Neural cell (in vitro differentiated cells): ENCODE results near the gene CGGBP1. TPM values are rescaled to one million over a fixed set of nuclear protein-coding genes. Genes with fewer than 3 reads are reported as not detected.

Source experiments
- H2AFZ ChIP-seq: fragments of 200-600, 300-800 bp; sonication (generic), shearing (Covaris generic); 2 replicates; pipeline ENCODE4 v1.6.0; 2014; ENCODE audit warnings: low read depth, mild to moderate bottlenecking, antibody characterized with exemption, low read length, moderate library complexity
- H3F3A ChIP-seq: fragments of 200-600 bp; shearing (Covaris generic); 2 replicates; pipeline ENCODE4 v1.6.1; 2016; ENCODE audit warnings: mild to moderate bottlenecking, moderate library complexity, mixed read lengths, antibody characterized with exemption, low read length; ENCODE audit not compliant: insufficient read depth, poor library complexity, severe bottlenecking
- H3K27ac ChIP-seq: fragments of 200-600, 300-800 bp; sonication (generic), shearing (Covaris generic); 2 replicates; pipeline ENCODE4 v1.5.1; 2014; ENCODE audit warnings: mild to moderate bottlenecking, low read length, moderate library complexity
- H3K27me3 ChIP-seq: fragments of 300-800, 200-600 bp; sonication (generic), shearing (Covaris generic); 2 replicates; pipeline ENCODE4 v1.6.0; 2014; ENCODE audit warnings: mild to moderate bottlenecking, low read depth, low read length, moderate library complexity; ENCODE audit not compliant: insufficient read depth
- H3K36me3 ChIP-seq: fragments of 300-800, 200-600 bp; sonication (generic), shearing (Covaris generic); 2 replicates; pipeline ENCODE4 v1.5.1; 2014; ENCODE audit warnings: mild to moderate bottlenecking, antibody characterized with exemption, low read length, moderate library complexity; ENCODE audit not compliant: insufficient read depth
- H3K4me2 ChIP-seq: fragments of 300-800, 200-600 bp; sonication (generic), shearing (Covaris generic); 2 replicates; pipeline ENCODE4 v1.6.0; 2014; ENCODE audit warnings: mild to moderate bottlenecking, low read length
- H3K4me3 ChIP-seq: fragments of 300-800, 200-600 bp; sonication (generic), shearing (Covaris generic); 2 replicates; pipeline ENCODE4 v1.5.1; 2014; ENCODE audit warnings: mild to moderate bottlenecking, low read length, moderate library complexity
- H3K79me2 ChIP-seq: fragments of 200-600 bp; shearing (Covaris generic); replicated peaks from 2 replicates; pipeline ENCODE4 v1.6.0; 2014; ENCODE audit warnings: mild to moderate bottlenecking, low read length, moderate library complexity; ENCODE audit not compliant: insufficient read depth
- H3K9ac ChIP-seq: fragments of 300-800, 200-600 bp; sonication (generic), shearing (Covaris generic); 2 replicates; pipeline ENCODE4 v1.6.1; 2016; ENCODE audit warnings: mild to moderate bottlenecking, low read length, mixed read lengths
- H3K9me2 ChIP-seq: fragments of 200-600 bp; shearing (Covaris generic); 2 replicates; pipeline ENCODE4 v1.6.1; 2016; ENCODE audit warnings: mild to moderate bottlenecking, low read length, mixed read lengths; ENCODE audit not compliant: insufficient read depth
- H3K9me3 ChIP-seq: fragments of 200-600, 300-800 bp; sonication (generic), shearing (Covaris generic); 2 replicates; pipeline ENCODE4 v1.6.1; 2016; ENCODE audit warnings: mild to moderate bottlenecking, mixed run types, low read length, moderate library complexity, mixed read lengths
- H4K20me1 ChIP-seq: fragments of 200-600 bp; shearing (Covaris generic); 2 replicates; pipeline ENCODE4 v1.6.1; 2016; ENCODE audit warnings: mild to moderate bottlenecking, mixed run types; ENCODE audit not compliant: insufficient read depth
- CTCF ChIP-seq: fragments of 450-650 bp; IDR thresholded peaks from 2 replicates; pipeline ENCODE4 v1.5.1; 2014; ENCODE audit warnings: antibody characterized with exemption, mild to moderate bottlenecking, moderate library complexity; ENCODE audit not compliant: poor library complexity, severe bottlenecking
- EP300 ChIP-seq: fragments of 450-650 bp; conservative IDR thresholded peaks from 2 replicates; pipeline ENCODE4 v1.6.1; 2014; ENCODE audit warnings: antibody characterized with exemption, mild to moderate bottlenecking, moderate library complexity; ENCODE audit not compliant: poor library complexity, severe bottlenecking
- EZH2 ChIP-seq: fragments of 200-600, 300-800 bp; shearing (Covaris generic), sonication (generic); IDR thresholded peaks from 2 replicates; pipeline ENCODE4 v1.6.1; 2014; ENCODE audit warnings: antibody characterized with exemption, low read length, borderline replicate concordance, mild to moderate bottlenecking; ENCODE audit not compliant: insufficient read depth, poor library complexity, severe bottlenecking
- MXI1 ChIP-seq: fragments of 450-650 bp; conservative IDR thresholded peaks from 2 replicates; pipeline ENCODE4 v1.6.1; 2014; ENCODE audit warnings: antibody characterized with exemption, mild to moderate bottlenecking; ENCODE audit not compliant: poor library complexity, severe bottlenecking
- POLR2AphosphoS5 ChIP-seq: IDR thresholded peaks from 2 replicates; pipeline ENCODE4 v1.6.1; 2012
- RAD21 ChIP-seq: fragments of 450-650 bp; conservative IDR thresholded peaks from 2 replicates; pipeline ENCODE4 v1.6.1; 2014; ENCODE audit warnings: antibody characterized with exemption, mild to moderate bottlenecking, moderate library complexity
- REST ChIP-seq: IDR thresholded peaks from 2 replicates; pipeline ENCODE4 v1.6.1; 2012; ENCODE audit warnings: borderline replicate concordance
- SMC3 ChIP-seq: fragments of 450-650 bp; conservative IDR thresholded peaks from 2 replicates; pipeline ENCODE4 v1.6.1; 2014; ENCODE audit warnings: antibody characterized with exemption, mild to moderate bottlenecking, moderate library complexity; ENCODE audit not compliant: poor library complexity
- TAF1 ChIP-seq: IDR thresholded peaks from 2 replicates; pipeline ENCODE4 v1.6.1; 2012; ENCODE audit warnings: low read depth
- polyA plus RNA-seq: library from polyadenylated mRNA; depleted of rRNA; stranded (reverse); fragments of >200 nt; gene quantifications from 2 replicates; pipeline ENCODE4 v1.2.3, GENCODE V29; 2014

Gene CGGBP1
- polyA plus RNA-seq, 1 donor from 2014 or later = 139 TPM

- Histone ChIP-seq H2AFZ (no peak overlapping the region), H3K4me2 (peak overlapping the region; percentile 32), H3F3A (peaks cover 4% of the 10 kb centered on the region), H3K4me3 (peak overlapping the region; percentile 83), H3K27ac (no peak overlapping the region), H3K9me2 (no peaks in the 10 kb centered on the region), H3K9ac (no peak overlapping the region), H3K79me2 (peaks cover 76% of the 10 kb centered on the region), H3K9me3 (no peaks in the 10 kb centered on the region), H3K36me3 (no peaks in the 10 kb centered on the region), H4K20me1 (no peaks in the 10 kb centered on the region), H3K27me3 (no peaks in the 10 kb centered on the region)
- TF ChIP-seq MXI1 (no peak), TAF1 (no peak), POLR2AphosphoS5 (no peak), EP300 (no peak), CTCF (no peak), EZH2 (no peak), RAD21 (no peak)
These were observed 2.9 kb upstream of the CGGBP1 start for GRCh38 chr3:88061746-88062145.

GRCh38 chr3:88059380-88060170 is 770 bp upstream of the CGGBP1 start:
- peaks cover 13% of the 10 kb centered on the region for H3K36me3 ChIP-seq
- TF ChIP-seq TAF1 (peak; percentile 64), MXI1 (peak; percentile 27), RAD21 (no peak), SMC3 (no peak)
- H3K9ac ChIP-seq = peak overlapping the region; percentile 86
- H3K9me3 ChIP-seq = no peaks in the 10 kb centered on the region
- no peaks in the 10 kb centered on the region for H3K9me2 ChIP-seq
- peak overlapping the region; percentile 87 for H3K27ac ChIP-seq
- H3K4me3 ChIP-seq = peak overlapping the region; percentile 83
- H3K4me2 ChIP-seq = peak overlapping the region; percentile 88
- peaks cover 68% of the 10 kb centered on the region for H3K79me2 ChIP-seq
- peak overlapping the region; percentile 66 for H2AFZ ChIP-seq
- H4K20me1 ChIP-seq = no peaks in the 10 kb centered on the region
- peaks cover 4% of the 10 kb centered on the region for H3F3A ChIP-seq
- no peaks in the 10 kb centered on the region for H3K27me3 ChIP-seq

GRCh38 chr3:88058306-88058580 is 562 bp downstream of the CGGBP1 start:
- Histone ChIP-seq H3K9ac (peak overlapping the region; percentile 89), H4K20me1 (no peaks in the 10 kb centered on the region), H3F3A (peaks cover 4% of the 10 kb centered on the region), H2AFZ (peak overlapping the region; percentile 84), H3K79me2 (peaks cover 58% of the 10 kb centered on the region), H3K9me2 (no peaks in the 10 kb centered on the region), H3K27me3 (no peaks in the 10 kb centered on the region), H3K27ac (peak overlapping the region; percentile 87), H3K4me3 (peak overlapping the region; percentile 83), H3K36me3 (peaks cover 16% of the 10 kb centered on the region), H3K4me2 (peak overlapping the region; percentile 93), H3K9me3 (no peaks in the 10 kb centered on the region)
- TF ChIP-seq SMC3 = no peak
- no peak for TF ChIP-seq EP300
- no peak for TF ChIP-seq POLR2AphosphoS5
- no peak for TF ChIP-seq REST
- no peak for TF ChIP-seq MXI1
- TF ChIP-seq EZH2 = no peak
- TF ChIP-seq TAF1 = no peak
- TF ChIP-seq CTCF = no peak
- no peak for TF ChIP-seq RAD21
